AG20443 (cell line): ENCODE measurements around the gene SHLD2.
"Not testable (repeated sequence)": the region's sequence is repeated elsewhere in the genome, so short reads cannot be mapped to it uniquely, and the experiment has no call there.

ENCODE experiments used
- DNase-seq: peaks from one replicate; pipeline ENCODE4 v3.0.0; 2012; ENCODE audit warnings: low spot score, mixed read lengths

The SHLD2 gene

DNA sequence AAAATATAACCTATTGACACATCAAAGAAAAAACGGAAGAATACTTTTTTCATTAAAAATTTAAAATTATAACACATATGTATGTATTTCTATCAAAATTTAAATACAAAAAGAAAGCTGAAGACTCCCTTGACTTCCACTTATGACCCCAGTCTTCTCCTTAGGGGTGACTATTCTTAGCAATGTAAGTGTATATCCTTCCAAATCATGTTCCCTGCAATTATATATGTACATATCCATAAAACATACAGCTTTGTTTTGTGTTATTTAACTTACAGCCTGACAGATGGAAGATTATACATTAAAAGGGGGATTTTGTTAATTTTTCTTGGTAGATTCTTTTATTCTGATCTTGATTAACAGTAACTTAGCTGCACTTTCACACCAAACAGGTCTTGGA lies 9.5 kb upstream of the SHLD2 start:
- DNase-seq: no peak

DNA sequence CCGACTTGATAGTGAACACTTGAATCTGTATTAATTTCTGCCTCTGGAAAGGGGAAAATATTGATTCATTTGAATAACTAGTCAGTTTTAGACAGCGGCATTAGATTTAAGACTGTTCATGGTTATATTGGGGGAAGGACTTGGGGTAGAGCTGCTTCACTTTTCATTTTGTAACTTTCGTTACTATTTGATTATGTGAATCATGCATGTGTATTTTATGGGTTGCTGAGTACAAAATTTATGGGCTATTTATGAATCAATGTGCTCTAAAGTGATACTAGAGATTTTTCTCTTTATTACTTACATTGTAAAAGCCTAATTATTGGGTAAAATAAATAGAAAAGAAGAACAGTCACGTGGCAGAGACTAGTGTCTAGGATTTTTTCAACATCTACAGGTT lies 5.3 kb upstream of the SHLD2 start:
- no peak for DNase-seq

DNA sequence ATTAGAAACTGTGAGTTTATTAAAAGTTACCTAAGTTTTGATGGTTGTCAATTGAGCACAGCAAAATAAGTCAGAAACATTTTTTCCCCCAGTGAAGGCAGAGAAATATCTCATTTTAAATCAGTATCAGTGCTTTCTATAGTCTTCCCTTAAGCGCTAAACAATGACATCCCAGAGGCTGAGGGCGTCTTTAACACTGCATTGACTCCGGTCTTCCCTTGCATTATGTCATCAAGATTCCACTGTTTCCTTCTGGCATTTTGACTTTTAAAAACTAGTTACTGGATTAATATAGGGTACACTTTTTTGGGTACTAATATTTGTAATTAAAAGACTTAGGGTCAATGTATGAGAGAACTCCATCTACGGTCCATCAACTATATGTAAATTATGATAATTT lies 4.2 kb upstream of the SHLD2 start:
- no peak for DNase-seq

DNA sequence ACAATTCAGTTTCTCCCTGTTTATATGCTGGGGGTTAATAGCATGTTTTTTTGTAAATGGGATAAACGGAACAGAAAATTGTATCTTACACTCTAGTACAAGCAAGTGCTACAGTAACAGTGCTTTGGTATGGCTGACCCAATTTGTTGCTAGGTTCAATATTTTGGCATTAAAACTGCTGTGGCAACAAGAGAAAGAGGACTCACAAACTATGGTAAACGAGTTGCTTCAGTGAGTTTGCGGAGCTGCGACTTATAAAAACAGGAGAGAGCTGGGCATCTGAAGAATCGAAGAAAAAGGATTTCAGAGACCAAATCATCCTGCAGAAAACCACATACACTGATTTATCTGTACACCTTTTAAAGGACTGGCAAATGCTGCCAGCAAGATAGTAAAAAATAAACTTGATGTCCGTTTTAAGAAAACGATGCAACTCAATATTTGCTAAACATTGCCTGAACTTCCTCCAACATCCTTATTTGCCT lies 2.6 kb upstream of the SHLD2 start:
- DNase-seq: peak; percentile 21

DNA sequence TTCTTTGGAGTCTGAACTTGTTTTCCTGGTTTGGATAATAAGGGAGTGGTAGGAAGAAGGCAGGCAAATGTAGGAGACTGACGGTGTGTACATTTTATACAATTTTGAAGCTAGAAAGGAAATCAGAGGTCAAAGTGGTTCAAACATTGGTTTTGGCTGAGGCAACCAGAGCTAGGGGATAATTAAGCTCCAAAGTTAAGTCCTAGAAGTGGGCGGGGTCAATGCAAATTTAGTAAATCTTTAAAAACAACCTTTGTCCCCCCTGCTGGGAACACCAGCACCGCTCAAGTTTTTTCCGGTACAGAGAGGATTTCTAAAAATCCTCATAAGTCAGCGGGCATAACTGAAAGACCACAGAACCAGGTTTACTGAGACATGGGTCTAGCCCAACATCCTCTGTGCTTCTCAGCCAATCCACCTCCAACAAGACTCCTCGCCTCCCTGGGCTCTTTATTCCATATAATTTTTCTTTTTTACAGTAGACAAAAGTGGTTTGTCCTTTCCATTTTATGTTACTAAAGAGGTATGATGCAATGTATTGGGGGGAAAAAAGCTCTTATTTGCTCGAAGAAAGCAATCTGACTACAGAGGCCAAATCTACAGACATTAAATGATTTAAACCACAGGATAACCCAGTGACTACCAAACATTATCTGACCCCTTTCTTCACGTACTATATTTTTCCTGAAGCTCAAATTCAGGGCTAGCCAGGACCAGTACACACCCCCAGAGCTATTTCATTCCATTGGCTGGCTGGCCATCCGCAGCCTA lies 2.0 kb upstream of the SHLD2 start:
- DNase-seq: peak; percentile 26

DNA sequence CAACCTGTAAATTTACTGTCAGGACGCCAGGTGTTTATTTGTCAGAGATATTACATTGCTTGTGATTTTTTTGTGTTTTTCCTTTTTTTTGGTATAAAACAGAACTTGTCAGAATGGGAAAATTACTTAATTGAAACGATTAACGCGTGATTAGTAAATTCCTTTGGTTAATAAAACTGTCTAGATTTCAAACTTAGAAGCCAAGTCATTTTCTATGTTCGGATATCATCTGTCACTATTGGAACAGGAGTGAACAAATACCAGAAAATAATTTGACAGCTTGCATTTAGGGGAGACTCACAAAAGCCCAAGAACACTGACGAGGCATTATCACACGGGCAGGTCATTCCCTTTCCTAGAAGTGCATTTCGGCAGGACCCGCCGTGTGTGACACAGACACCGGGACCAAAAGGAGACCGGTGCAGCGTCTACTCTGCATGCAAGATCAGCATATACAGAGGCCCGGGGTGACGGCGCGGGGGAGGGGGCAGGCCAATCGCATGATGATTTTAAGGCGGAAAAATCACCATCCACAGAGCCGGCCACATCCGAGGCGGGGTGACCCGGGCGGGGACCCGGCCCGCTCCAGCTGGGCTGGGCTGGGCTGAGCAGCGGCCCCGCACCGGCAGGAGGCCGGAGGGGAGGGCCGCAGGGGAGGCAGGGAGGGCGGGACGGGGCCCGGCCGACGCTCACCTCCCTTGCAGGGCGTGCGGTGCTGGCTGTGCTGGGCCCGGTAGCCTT lies 1.2 kb upstream of the SHLD2 start:
- DNase-seq: peak; percentile 54

DNA sequence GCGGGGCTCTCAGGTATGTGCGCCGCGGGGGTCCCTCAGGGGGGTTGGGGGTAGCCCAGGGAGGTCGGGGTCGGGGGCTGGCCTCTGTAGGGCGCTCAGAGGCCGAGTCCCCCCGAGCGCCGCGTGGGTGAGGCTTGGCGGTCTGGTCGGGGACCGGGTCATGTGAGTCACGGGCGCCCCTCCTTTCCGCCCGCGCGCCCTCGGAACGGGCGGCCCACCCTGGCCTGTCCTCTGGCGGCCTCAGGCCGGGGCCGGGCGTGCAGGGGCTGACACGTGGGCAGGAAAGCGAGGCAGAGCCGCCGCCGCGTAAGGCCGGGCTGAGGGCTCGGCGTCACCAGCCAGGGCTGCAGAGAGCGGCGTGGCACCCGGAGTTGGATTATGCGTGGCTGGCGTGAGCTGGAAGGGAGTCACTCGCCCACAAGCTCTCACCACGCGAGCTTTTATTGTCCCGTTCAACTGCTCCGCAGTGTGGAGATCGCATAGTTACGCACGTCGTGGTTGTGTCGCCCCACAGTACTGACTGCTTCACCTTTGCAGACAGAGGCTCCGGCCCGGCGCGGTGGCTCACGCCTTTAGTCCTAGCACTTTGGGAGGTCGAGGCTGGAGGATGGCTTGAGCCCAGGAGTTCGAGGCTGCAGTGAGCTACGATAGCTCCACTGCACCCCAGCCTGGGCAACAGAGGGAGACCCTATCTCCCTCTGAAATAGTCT lies 385 bp downstream of the SHLD2 start:
- peak; percentile 91 for DNase-seq

DNA sequence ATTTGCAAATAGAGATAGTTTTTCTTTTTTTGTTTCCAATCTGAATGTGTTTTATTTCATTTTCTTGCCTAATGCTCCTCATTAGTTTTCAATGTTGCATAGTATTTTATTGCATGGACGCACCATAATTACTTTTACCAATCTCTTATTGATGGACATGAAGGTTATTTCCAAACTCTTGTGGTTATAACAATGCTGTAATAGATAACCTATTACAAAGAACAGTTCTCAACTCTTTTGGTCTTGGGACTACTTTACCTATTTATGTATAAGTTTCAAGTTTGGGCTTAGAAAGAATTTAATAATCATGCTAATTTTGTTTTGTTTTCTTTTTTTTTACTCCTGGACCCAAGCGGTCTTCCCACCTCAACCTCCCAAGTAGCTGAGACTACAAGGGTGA lies 7.0 kb downstream of the SHLD2 start:
- no peak for DNase-seq

DNA sequence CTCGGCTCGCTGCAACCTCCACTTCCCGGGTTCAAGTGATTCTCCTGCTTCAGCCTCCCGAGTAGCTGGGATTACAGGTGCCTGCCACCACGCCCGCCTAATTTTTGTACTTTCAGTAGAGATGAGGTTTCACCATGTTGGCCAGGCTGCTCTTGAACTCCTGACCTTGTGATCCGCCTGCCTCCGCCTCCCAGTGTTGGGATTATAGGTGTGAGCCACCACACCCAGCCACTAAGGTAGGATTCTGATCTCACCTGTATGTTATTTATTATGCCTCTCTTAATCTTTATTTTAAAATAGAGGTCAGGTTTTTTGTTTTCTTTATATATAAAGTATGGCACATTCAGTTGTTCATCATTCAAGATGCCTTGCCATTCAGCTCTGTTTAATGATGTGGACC lies 9.7 kb downstream of the SHLD2 start:
- not testable (repeated sequence) for DNase-seq

DNA sequence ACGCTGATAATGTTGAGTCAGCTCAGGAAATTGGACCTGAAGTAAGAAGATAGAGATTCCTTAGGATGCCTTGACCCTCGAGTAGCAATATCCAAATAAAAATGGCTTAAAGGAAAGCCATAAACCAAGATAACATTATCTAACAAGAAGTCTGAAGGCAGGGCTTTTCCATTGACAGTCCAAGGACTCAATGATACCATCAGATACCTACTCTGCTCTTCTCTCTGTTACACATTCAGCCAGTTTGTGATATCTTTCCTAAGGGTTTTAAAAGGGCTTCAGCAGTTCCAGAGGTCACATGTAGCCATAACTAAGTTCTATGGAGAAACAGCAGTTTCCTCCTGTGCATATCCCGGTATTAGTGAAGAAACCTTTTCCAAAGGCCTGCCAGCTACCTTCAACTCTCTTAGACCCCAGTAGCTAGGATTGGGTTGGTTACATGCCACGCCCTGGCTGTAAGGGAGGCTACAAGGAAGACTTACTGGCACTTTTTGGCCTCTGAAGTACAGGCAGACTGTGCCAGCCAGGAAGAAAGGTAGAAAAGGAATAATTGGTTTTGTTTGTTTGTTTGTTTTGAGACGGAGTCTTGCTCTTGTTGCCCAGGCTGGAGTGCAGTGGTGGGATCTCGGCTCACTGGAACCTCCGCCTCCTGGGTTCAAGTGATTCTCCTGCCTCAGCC lies 10.6 kb downstream of the SHLD2 start:
- no peak for DNase-seq

DNA sequence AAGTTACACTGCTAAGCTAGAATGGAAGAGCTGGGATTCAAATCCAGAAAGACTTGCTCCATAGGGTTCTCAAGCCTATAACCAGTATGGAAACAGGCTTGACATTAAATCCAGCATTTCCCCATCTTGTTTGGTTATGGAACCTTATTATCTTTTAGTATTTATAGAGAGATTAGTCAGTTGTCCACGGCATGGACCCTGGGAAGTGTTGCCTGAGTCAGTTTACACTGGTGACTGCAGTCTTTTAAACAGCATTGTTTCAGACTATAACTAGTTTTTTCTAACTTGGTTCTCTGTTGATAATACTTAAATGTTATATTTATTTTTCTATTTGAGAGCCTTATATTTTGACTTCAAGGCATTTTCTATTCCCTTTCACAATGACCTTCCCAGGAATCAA lies 23.1 kb downstream of the SHLD2 start:
- DNase-seq: not testable (repeated sequence)

DNA sequence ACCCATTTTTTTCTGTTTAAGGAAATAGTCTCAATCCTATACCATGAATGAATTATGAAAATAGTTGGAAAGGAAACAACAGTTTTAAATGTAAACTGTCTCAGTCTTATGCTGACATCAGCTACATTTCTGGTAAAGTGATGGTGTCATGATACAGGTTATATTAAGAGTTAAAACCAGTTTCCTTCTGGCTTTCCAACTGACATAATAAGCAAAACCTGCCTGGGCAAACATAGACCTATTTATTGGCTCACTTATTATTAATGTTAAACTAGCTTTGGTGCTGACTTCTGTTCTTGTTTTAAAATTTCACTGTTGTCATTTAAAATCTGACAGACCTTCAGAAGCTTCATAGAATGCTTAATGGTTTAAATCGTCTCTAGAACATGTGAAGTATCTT lies 24.0 kb downstream of the SHLD2 start:
- not testable (repeated sequence) for DNase-seq

DNA sequence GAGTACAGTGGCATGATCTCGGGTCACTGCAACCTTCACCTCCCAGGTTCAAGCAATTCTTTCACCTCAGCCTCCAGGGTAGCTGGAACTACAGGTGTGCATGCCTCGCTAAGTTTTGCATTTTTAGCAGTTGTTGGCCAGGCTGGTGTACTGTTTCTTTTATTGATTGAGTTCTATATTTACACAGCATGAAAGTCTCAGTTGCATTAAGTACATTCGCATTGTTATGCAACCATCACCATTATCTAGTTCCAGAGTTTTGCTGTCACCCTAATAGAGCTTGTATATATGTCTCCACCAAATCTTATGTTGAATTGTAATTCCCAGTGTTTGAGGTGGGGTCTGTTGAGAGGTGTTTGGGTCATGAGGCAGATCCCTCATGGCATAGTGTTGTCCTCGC lies 28.3 kb downstream of the SHLD2 start:
- DNase-seq: not testable (repeated sequence)

DNA sequence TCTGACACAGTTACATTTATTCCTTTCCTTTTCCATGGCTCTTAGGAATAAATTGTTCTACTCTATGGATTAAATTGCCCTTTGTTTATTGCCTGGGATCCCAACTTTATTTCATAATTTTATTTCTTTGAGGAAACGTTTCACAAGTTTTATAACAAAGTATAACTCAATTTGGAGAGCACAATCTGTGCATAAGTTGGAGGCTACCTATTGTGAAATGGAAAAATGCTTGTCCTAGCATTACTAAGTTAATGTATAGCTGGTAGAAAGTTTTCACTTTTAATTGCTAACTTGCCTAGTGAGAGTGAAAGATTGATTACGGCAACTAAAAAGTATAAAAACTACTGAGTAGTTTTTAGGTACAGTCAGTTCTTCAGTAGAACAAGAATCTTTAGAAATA lies 32.0 kb downstream of the SHLD2 start:
- DNase-seq: not testable (repeated sequence)

DNA sequence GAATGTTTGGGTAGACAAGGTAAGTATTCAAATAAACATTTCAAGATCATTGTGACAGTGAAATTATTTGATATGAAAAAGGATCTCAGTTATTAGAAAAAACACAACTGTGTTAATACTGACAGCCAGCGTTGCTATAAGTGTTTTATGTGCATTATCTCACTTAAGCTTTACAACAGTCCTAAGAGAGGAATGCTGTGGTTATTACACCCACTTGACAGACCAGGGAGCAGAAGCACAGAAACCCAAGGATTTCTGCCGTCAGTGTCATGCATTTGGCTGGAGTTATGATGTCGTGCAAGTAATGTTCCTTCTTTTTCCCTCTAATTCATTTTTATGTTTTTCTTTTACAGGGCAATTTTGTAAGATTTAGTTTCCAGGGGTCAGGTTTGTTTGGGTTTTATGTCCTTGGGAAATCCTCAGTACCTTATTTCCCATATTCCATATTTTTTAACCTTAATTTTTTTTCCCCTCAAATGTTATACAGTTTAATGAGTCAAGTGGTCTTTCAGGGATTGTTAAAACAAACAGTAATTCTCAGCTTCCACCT lies 32.7 kb downstream of the SHLD2 start:
- DNase-seq: not testable (repeated sequence)

DNA sequence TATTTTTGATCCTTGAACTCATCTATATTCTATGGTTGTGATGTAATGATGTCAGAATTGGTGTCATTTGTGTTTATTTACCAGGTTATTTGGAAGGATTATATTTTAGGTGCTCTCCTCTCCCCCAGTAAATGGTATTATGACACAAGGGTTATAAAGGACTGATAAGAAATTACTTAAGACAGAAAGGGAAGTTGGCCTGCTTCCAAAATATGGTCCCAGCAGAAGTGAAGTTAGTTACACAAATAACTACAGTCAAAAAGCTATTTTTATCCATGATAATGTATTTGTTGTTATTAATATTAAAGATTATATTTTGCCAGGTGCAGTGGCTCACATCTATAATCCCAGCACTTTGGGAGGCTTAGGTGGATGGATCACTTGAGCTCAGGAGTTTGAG lies 37.2 kb downstream of the SHLD2 start:
- not testable (repeated sequence) for DNase-seq

DNA sequence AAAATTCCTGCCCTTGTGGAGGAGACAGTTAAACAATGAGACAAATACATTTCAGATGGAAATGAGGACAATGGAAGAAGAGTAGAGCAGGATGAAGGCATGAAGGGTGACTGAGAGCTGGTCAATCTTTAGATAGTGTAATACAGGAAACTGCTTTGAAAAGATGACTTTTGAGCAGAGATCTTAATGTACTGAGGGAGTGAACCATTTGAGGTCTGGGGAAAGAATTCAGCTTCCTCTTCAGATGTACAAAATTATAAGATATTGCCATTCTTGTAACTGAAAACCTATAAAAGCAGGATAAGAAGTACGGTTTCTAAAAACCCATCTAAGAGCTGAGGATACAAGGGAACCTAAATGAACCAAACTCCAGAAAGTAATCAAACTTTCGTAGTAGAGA lies 38.9 kb downstream of the SHLD2 start:
- not testable (repeated sequence) for DNase-seq

DNA sequence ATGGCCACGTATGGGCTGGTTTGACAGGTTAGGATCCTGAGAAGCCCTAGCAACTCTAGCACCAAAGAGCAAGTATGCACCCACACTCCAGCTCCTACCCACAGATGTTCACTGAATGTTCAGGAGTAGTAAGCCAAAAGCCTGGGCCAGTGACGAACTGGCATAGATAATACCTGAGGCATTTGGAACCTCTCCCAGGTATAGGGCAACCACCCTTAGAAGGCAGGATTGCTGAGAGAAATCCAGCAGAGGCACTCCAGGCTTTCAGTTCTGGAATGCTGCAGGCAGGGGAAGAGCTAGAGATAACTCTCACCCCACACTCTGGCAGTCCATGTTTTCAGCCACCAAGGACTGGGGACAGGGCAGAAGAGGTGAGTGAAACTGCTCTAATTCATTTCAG lies 39.4 kb downstream of the SHLD2 start:
- DNase-seq: not testable (repeated sequence)

DNA sequence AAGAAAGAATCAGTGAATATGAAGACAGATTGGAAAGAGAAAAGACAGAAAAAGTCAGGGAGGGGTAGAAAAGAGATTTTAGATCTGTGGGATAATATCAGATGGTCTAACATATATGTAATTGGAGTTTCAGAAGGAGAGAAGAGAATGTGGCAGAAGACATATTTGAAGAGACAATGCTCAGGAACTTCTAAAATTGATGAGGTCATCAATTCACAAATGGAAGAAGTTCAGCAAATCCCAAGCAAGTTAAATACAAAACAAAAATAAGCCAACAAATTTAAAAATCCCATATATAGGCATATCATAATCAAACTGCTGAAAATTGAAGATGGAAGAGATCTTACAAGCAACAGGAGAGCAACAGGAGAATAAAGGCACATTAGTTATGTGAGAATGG lies 42.5 kb downstream of the SHLD2 start:
- not testable (repeated sequence) for DNase-seq

DNA sequence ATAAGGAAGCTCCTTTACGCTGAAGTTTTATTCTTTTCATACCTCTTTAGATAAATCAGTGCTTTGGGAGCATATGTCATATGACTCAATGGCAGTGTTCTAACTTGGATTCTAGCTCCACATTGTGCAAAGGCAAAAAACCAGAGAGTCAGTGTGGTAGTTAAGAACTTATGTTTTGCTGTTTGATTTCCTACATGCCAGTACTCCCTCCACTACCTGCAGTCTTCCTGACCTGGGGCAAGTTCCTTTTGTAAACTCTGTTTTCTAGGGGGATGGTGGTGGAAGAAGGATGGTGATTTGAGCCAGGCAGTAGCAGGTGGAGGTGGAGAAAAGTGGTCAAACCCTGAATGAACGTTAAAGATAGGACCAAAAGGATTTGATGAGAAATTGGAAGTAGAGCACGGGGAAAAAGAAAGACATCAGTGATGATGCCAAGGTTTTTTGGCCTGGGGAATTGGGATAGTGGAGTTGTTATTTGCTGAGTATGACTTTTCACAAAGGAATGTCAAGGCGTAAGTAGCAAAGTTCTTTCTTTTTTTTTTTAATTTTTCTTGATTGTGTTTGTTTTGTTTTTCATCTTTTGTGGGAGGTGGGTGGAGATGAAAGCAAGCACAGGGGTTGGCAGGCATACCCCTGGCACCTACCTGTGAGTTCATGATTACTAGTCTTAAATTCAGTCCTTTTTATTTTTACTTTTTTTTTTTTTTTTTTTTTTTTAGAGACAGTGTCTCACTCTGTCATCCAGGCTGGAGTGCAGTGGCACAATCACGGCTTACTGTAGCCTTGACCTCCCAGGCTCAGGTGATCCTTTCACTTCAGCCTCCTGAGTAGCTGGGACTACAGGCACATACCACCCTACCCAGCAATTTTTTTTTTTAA lies 47.5 kb downstream of the SHLD2 start:
- DNase-seq: not testable (repeated sequence)

DNA sequence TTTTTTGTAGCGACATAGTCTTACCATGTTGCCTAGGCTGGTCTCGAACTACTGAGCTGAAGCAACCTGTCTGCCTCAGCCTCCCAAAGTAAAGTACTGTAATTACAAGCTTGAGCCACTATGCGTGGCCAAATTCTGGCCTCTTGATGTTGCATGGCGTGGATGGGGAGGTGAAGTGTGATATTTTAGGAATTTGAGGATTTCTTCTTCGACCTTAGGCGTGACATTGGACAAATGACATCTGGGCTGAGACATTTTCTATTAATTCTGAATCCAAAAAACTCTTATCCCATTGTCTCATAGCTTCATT lies 48.1 kb downstream of the SHLD2 start:
- not testable (repeated sequence) for DNase-seq
